WTC11 (cell line): ENCODE results near the gene BCL11A. TPM values are rescaled to one million over a fixed set of nuclear protein-coding genes. Genes with fewer than 3 reads are reported as not detected.

Experiments
- ATAC-seq: fragments of 200-7000 bp; cut with Tn5 transposase; 2 replicates; pipeline ENCODE4 v1.10.0; 2021; ENCODE audit warnings: mild to moderate bottlenecking, moderate library complexity
- CTCF ChIA-PET: fragments of 300-600 bp; sonication (Branson Sonifier 250); formaldehyde crosslinking; loops from one replicate; lab custom pipeline; 2021; ENCODE audit warnings: antibody characterized with exemption; lab: Charles Lee
- POLR2A ChIA-PET: fragments of 350-600 bp; sonication (Branson Sonifier 250); formaldehyde crosslinking; loops from one replicate; lab custom pipeline; 2021; ENCODE audit warnings: antibody characterized with exemption; lab: Charles Lee
- DNase-seq: peaks from one replicate; pipeline ENCODE4 v3.0.0; 2021; ENCODE audit warnings: low spot score
- H3K27ac Mint-ChIP-seq: 2 replicates; pipeline ENCODE4 v1.8.0; 2021; ENCODE audit warnings: mixed read lengths
- H3K27me3 Mint-ChIP-seq: 2 replicates; pipeline ENCODE4 v1.8.0; 2021; ENCODE audit warnings: low read depth, mild to moderate bottlenecking, moderate library complexity, mixed read lengths
- H3K36me3 Mint-ChIP-seq: 2 replicates; pipeline ENCODE4 v1.8.0; 2021; ENCODE audit warnings: mixed read lengths
- H3K4me1 Mint-ChIP-seq: 2 replicates; pipeline ENCODE4 v1.8.0; 2022; ENCODE audit warnings: mixed read lengths
- H3K4me3 Mint-ChIP-seq: 2 replicates; pipeline ENCODE4 v1.8.0; 2021; ENCODE audit warnings: mild to moderate bottlenecking, moderate library complexity, mixed read lengths
- H3K9me3 Mint-ChIP-seq: 2 replicates; pipeline ENCODE4 v1.8.0; 2021; ENCODE audit warnings: mixed read lengths
- ATF2 ChIP-seq: sonication (generic); formaldehyde crosslinking; IDR thresholded peaks from 2 replicates; pipeline ENCODE4 v1.8.1; 2022; ENCODE audit warnings: low read depth, missing genetic modification reagents, borderline replicate concordance
- CBFB ChIP-seq: sonication (generic); formaldehyde crosslinking; IDR thresholded peaks from 2 replicates; pipeline ENCODE4 v1.8.1; 2022; ENCODE audit warnings: mild to moderate bottlenecking, low read depth, missing genetic modification reagents
- CREB1 ChIP-seq: sonication (generic); formaldehyde crosslinking; IDR thresholded peaks from 2 replicates; pipeline ENCODE4 v1.8.0; 2023; ENCODE audit warnings: mild to moderate bottlenecking, missing genetic modification reagents
- FOXP1 ChIP-seq: sonication (generic); formaldehyde crosslinking; IDR thresholded peaks from 2 replicates; pipeline ENCODE4 v1.8.0; 2022; ENCODE audit warnings: missing genetic modification reagents, mild to moderate bottlenecking, moderate library complexity, borderline replicate concordance
- GABPB1 ChIP-seq: sonication (generic); formaldehyde crosslinking; IDR thresholded peaks from 2 replicates; pipeline ENCODE4 v1.8.1; 2023; ENCODE audit warnings: mild to moderate bottlenecking, missing genetic modification reagents
- IRF1 ChIP-seq: sonication (generic); formaldehyde crosslinking; IDR thresholded peaks from 2 replicates; pipeline ENCODE4 v1.8.0; 2023; ENCODE audit warnings: missing genetic modification reagents
- NFATC4 ChIP-seq: fragments of 250-450 bp; sonication (Bioruptor Pico); IDR thresholded peaks from 2 replicates; pipeline ENCODE4 v1.9.0; 2021; ENCODE audit warnings: mild to moderate bottlenecking
- NFYB ChIP-seq: sonication (generic); formaldehyde crosslinking; conservative IDR thresholded peaks from 2 replicates; pipeline ENCODE4 v1.8.0; 2022; ENCODE audit warnings: low read depth, missing genetic modification reagents
- NR1H2 ChIP-seq: sonication (generic); formaldehyde crosslinking; IDR thresholded peaks from 2 replicates; pipeline ENCODE4 v1.9.0; 2021; ENCODE audit warnings: mild to moderate bottlenecking, moderate library complexity, missing genetic modification reagents
- NR2C2 ChIP-seq: sonication (generic); formaldehyde crosslinking; IDR thresholded peaks from 2 replicates; pipeline ENCODE4 v1.8.0; 2022; ENCODE audit warnings: mild to moderate bottlenecking, missing genetic modification reagents
- PREB ChIP-seq: sonication (generic); formaldehyde crosslinking; IDR thresholded peaks from 2 replicates; pipeline ENCODE4 v1.8.1; 2022; ENCODE audit warnings: mild to moderate bottlenecking, missing genetic modification reagents, moderate library complexity, borderline replicate concordance
- SMAD3 ChIP-seq: sonication (generic); formaldehyde crosslinking; IDR thresholded peaks from 2 replicates; pipeline ENCODE4 v1.8.0; 2022; ENCODE audit warnings: missing genetic modification reagents, mild to moderate bottlenecking, borderline replicate concordance
- SMAD4 ChIP-seq: sonication (generic); formaldehyde crosslinking; IDR thresholded peaks from 2 replicates; pipeline ENCODE4 v1.8.0; 2022; ENCODE audit warnings: mild to moderate bottlenecking, missing genetic modification reagents
- SOX15 ChIP-seq: fragments of 250-450 bp; sonication (Bioruptor Pico); IDR thresholded peaks from 2 replicates; pipeline ENCODE4 v1.9.0; 2021; ENCODE audit warnings: mild to moderate bottlenecking
- SP1 ChIP-seq: sonication (generic); formaldehyde crosslinking; conservative IDR thresholded peaks from 2 replicates; pipeline ENCODE4 v1.8.1; 2022; ENCODE audit warnings: missing genetic modification reagents
- ZNF532 ChIP-seq: fragments of 250-450 bp; sonication (Bioruptor Pico); IDR thresholded peaks from 2 replicates; pipeline ENCODE4 v1.9.0; 2021; ENCODE audit warnings: mild to moderate bottlenecking, borderline replicate concordance
- total RNA-seq: library from RNA; stranded (reverse); gene quantifications from 3 replicates; pipeline ENCODE4 v1.2.3, GENCODE V29; 2021
- TF ChIP-seq, protein P1 (sequence below): sonication (generic); formaldehyde crosslinking; IDR thresholded peaks from 2 replicates; pipeline ENCODE4 v1.8.1; 2022; ENCODE audit warnings: missing genetic modification reagents, borderline replicate concordance
- TF ChIP-seq, protein P2 (sequence below): sonication (generic); formaldehyde crosslinking; IDR thresholded peaks from 2 replicates; pipeline ENCODE4 v1.8.0; 2022; ENCODE audit warnings: mild to moderate bottlenecking, missing genetic modification reagents
- TF ChIP-seq, protein P3 (sequence below): sonication (generic); formaldehyde crosslinking; IDR thresholded peaks from 2 replicates; pipeline ENCODE4 v1.8.0; 2022; ENCODE audit warnings: mild to moderate bottlenecking, missing genetic modification reagents
- TF ChIP-seq, protein P4 (sequence below): fragments of 250-450 bp; sonication (Bioruptor Pico); IDR thresholded peaks from 2 replicates; pipeline ENCODE4 v1.9.0; 2021; ENCODE audit warnings: mild to moderate bottlenecking

The BCL11A gene
- total RNA-seq, 1 experiment from 2014 or later: 53.2 TPM

DNA sequence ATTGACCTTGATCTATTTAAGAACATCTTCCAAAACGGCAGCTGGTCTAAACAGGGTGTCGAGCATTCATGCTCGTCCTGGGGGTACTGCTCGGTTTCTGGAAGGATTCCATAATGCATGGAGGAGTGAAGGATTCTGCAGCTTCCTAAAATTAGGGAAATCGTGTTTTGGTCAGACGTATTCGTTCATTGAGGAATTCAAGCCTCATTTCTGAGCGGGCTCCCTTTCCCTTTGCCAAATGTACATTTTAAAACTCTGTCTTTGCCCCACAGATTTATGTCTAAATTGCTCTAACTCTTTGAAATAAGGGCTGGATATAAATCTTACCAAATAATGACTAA, 144.0 kb downstream of the BCL11A start (continued):
- TF ChIP-seq, protein P1, sequence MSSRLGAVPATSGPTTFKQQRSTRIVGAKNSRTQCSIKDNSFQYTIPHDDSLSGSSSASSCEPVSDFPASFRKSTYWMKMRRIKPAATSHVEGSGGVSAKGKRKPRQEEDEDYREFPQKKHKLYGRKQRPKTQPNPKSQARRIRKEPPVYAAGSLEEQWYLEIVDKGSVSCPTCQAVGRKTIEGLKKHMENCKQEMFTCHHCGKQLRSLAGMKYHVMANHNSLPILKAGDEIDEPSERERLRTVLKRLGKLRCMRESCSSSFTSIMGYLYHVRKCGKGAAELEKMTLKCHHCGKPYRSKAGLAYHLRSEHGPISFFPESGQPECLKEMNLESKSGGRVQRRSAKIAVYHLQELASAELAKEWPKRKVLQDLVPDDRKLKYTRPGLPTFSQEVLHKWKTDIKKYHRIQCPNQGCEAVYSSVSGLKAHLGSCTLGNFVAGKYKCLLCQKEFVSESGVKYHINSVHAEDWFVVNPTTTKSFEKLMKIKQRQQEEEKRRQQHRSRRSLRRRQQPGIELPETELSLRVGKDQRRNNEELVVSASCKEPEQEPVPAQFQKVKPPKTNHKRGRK (CRISPR knock-in tag): no peak
- TF ChIP-seq, all 79 proteins: peak for 0

DNA sequence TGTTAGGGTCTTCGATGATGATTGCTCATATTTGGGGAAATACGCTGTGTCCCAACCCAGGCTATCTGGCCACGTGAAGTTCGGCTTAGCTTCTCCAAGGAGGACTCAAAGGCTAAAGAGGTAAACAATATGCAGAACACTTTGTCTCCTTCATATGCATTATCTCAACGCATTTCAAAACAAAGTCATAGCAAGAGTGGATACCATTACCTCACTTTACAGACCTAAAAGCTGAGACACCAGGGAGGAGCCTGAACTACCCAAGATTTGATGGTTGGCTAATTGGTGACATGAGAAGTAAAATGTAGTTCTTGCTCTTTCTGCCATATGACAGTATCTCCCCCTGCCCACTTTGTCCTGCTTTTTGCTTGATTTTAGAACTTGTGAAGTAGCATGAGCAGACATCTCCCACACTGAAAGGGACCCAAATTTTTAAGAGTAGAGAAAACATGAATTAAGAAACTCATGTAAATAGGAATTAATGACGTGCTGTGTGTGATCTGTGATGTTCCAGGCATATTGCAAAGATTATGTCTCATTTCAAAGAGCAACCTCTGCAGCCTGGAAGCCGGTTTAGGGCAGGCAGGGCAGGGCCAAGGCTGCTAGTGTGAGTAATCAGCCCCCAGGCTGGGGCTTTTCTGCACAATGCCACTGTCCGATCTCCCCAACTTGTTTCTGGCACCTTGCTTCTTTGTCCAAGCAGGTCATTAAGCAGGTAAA, 144.5 kb downstream of the BCL11A start:
- H3K4me1 Mint-ChIP-seq: peaks cover 45% of the 10 kb centered on the region
- no peak overlapping the region for H3K27ac Mint-ChIP-seq
- no peaks in the 10 kb centered on the region for H3K9me3 Mint-ChIP-seq
- no peak overlapping the region for H3K4me3 Mint-ChIP-seq
- TF ChIP-seq NR2C2 (CRISPR knock-in tag) (no peak), ZNF532 (CRISPR knock-in tag) (no peak), NR1H2 (CRISPR knock-in tag) (no peak), ATF2 (CRISPR knock-in tag) (no peak), IRF1 (CRISPR knock-in tag) (no peak), SOX15 (CRISPR knock-in tag) (no peak), PREB (no peak), SMAD4 (CRISPR knock-in tag) (no peak), NFATC4 (CRISPR knock-in tag) (no peak), SMAD3 (CRISPR knock-in tag) (no peak), CBFB (no peak), GABPB1 (CRISPR knock-in tag) (no peak), NFYB (CRISPR knock-in tag) (no peak), CREB1 (CRISPR knock-in tag) (no peak), FOXP1 (CRISPR knock-in tag) (no peak), SP1 (CRISPR knock-in tag) (no peak)
- TF ChIP-seq, protein P2, sequence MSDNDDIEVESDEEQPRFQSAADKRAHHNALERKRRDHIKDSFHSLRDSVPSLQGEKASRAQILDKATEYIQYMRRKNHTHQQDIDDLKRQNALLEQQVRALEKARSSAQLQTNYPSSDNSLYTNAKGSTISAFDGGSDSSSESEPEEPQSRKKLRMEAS (CRISPR knock-in tag): no peak
- TF ChIP-seq, protein P3, sequence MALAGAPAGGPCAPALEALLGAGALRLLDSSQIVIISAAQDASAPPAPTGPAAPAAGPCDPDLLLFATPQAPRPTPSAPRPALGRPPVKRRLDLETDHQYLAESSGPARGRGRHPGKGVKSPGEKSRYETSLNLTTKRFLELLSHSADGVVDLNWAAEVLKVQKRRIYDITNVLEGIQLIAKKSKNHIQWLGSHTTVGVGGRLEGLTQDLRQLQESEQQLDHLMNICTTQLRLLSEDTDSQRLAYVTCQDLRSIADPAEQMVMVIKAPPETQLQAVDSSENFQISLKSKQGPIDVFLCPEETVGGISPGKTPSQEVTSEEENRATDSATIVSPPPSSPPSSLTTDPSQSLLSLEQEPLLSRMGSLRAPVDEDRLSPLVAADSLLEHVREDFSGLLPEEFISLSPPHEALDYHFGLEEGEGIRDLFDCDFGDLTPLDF (CRISPR knock-in tag): no peak
- TF ChIP-seq, protein P4, sequence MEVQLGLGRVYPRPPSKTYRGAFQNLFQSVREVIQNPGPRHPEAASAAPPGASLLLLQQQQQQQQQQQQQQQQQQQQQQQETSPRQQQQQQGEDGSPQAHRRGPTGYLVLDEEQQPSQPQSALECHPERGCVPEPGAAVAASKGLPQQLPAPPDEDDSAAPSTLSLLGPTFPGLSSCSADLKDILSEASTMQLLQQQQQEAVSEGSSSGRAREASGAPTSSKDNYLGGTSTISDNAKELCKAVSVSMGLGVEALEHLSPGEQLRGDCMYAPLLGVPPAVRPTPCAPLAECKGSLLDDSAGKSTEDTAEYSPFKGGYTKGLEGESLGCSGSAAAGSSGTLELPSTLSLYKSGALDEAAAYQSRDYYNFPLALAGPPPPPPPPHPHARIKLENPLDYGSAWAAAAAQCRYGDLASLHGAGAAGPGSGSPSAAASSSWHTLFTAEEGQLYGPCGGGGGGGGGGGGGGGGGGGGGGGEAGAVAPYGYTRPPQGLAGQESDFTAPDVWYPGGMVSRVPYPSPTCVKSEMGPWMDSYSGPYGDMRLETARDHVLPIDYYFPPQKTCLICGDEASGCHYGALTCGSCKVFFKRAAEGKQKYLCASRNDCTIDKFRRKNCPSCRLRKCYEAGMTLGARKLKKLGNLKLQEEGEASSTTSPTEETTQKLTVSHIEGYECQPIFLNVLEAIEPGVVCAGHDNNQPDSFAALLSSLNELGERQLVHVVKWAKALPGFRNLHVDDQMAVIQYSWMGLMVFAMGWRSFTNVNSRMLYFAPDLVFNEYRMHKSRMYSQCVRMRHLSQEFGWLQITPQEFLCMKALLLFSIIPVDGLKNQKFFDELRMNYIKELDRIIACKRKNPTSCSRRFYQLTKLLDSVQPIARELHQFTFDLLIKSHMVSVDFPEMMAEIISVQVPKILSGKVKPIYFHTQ (CRISPR knock-in tag): no peak
- TF ChIP-seq, all 79 proteins: peak for 0
- ChIA-PET POLR2A (no interaction called here), CTCF (interaction anchor here (0.7 kb wide), 1 partner anchor 88 kb away, joined by 5 read pairs; no protein-coding TSS in a partner anchor)
- Mint-ChIP-seq H3K27me3 (peaks cover 9% of the 10 kb centered on the region), H3K36me3 (no peaks in the 10 kb centered on the region)
- DNase-seq: no peak
- ATAC-seq: no peak
